Mesodermal cell (in vitro differentiated cells): ENCODE results near the gene DTX2.
"Not testable (repeated sequence)": the region's sequence is repeated elsewhere in the genome, so short reads cannot be mapped to it uniquely, and the experiment has no call there.

Experiments
- H3K27ac ChIP-seq: 2 replicates; pipeline ENCODE4 v1.7.0; 2013; ENCODE audit warnings: mild to moderate bottlenecking, low read depth, low read length, moderate library complexity; ENCODE audit not compliant: severe bottlenecking
- H3K36me3 ChIP-seq: 2 replicates; pipeline ENCODE4 v1.7.1; 2013; ENCODE audit warnings: mild to moderate bottlenecking, low read length, moderate library complexity; ENCODE audit not compliant: control insufficient read depth, insufficient read depth
- H3K4me1 ChIP-seq: one replicate; pipeline ENCODE4 v1.7.1; 2013; ENCODE audit warnings: mild to moderate bottlenecking, low read length; ENCODE audit not compliant: insufficient read depth, control insufficient read depth, poor library complexity, severe bottlenecking
- H3K4me3 ChIP-seq: 2 replicates; pipeline ENCODE4 v1.7.0; 2013; ENCODE audit warnings: low read length, control low read depth, mild to moderate bottlenecking; ENCODE audit not compliant: insufficient read depth, poor library complexity, severe bottlenecking; ENCODE audit errors: extremely low read depth
- H3K9me3 ChIP-seq: 2 replicates; pipeline ENCODE4 v1.7.1; 2013; ENCODE audit warnings: mild to moderate bottlenecking, low read length, moderate library complexity; ENCODE audit not compliant: control insufficient read depth
- WGBS, 2 experiments: methylation state at CpG; one replicate each; pipeline ENCODE4 v1.1.5; 2013; ENCODE audit warnings: missing lambda C conversion rate in 2 of 2; ENCODE audit not compliant: insufficient coverage in 2 of 2; 5-methylcytosine and 5-hydroxymethylcytosine counted together

Gene DTX2

GRCh38 chr7:76476742-76477474 lies 15.4 kb downstream of the DTX2 start:
- H3K4me1 ChIP-seq, H3K36me3 ChIP-seq, H3K9me3 ChIP-seq, H3K27ac ChIP-seq, H3K4me3 ChIP-seq: not testable (repeated sequence)
- 94 to 100% methylated on average over 3 of the region's 24 CpGs for WGBS, 2 experiments

- H3K4me3 ChIP-seq, H3K36me3 ChIP-seq, H3K9me3 ChIP-seq, H3K27ac ChIP-seq, H3K4me1 ChIP-seq: not testable (repeated sequence)
- 80 to 82% methylated on average over 2 to 3 of the region's 11 CpGs for WGBS, 2 experiments
These were observed 18.1 kb downstream of the DTX2 start for GRCh38 chr7:76479628-76480027.

- H3K36me3 ChIP-seq, H3K9me3 ChIP-seq, H3K27ac ChIP-seq, H3K4me1 ChIP-seq, H3K4me3 ChIP-seq: not testable (repeated sequence)
- WGBS, 2 experiments, result 89 to 90% methylated on average over 13 to 16 of the region's 29 CpGs
These were observed 19.1 kb downstream of the DTX2 start for GRCh38 chr7:76480403-76481253.

GRCh38 chr7:76482660-76483059 lies 21.2 kb downstream of the DTX2 start:
- H3K4me1 ChIP-seq, H3K36me3 ChIP-seq, H3K9me3 ChIP-seq, H3K4me3 ChIP-seq, H3K27ac ChIP-seq: not testable (repeated sequence)
- 96 to 97% methylated on average over 13 to 23 of the region's 24 CpGs for WGBS, 2 experiments

GRCh38 chr7:76483081-76483480 lies 21.6 kb downstream of the DTX2 start:
- not testable (repeated sequence) for H3K36me3 ChIP-seq, H3K4me3 ChIP-seq, H3K4me1 ChIP-seq, H3K27ac ChIP-seq, H3K9me3 ChIP-seq
- 96 to 100% methylated on average over 2 to 4 of the region's 17 CpGs for WGBS, 2 experiments

- H3K9me3 ChIP-seq, H3K4me1 ChIP-seq, H3K4me3 ChIP-seq, H3K36me3 ChIP-seq, H3K27ac ChIP-seq: not testable (repeated sequence)
- WGBS, 2 experiments, result 94 to 100% methylated on average over 2 to 6 of the region's 12 CpGs
These were observed 22.9 kb downstream of the DTX2 start for GRCh38 chr7:76484456-76484855.

GRCh38 chr7:76485822-76486610 lies 24.5 kb downstream of the DTX2 start:
- H3K4me1 ChIP-seq, H3K27ac ChIP-seq, H3K4me3 ChIP-seq, H3K9me3 ChIP-seq, H3K36me3 ChIP-seq: not testable (repeated sequence)
- WGBS, 2 experiments, result no CpG with 5 or more reads among the region's 20 CpGs

- H3K36me3 ChIP-seq, H3K4me3 ChIP-seq, H3K27ac ChIP-seq, H3K4me1 ChIP-seq, H3K9me3 ChIP-seq: not testable (repeated sequence)
- WGBS, 2 experiments, result no CpG with 5 or more reads among the region's 5 CpGs
These were observed 25.1 kb downstream of the DTX2 start for GRCh38 chr7:76486618-76487017.

GRCh38 chr7:76487969-76488368 lies 26.5 kb downstream of the DTX2 start:
- H3K4me1 ChIP-seq, H3K9me3 ChIP-seq, H3K4me3 ChIP-seq, H3K27ac ChIP-seq, H3K36me3 ChIP-seq: not testable (repeated sequence)
- WGBS, 2 experiments, result no CpG with 5 or more reads among the region's 13 CpGs

- WGBS, 2 experiments, result 87 to 93% methylated on average over 3 to 4 of the region's 10 CpGs
- H3K4me1 ChIP-seq, H3K4me3 ChIP-seq, H3K27ac ChIP-seq, H3K9me3 ChIP-seq, H3K36me3 ChIP-seq: not testable (repeated sequence)
These were observed 30.6 kb downstream of the DTX2 start for GRCh38 chr7:76492139-76492538.
